Neural cell (in vitro differentiated cells): ENCODE data around the gene ABCA1. TPM values are rescaled to one million over a fixed set of nuclear protein-coding genes. Genes with fewer than 3 reads are reported as not detected.

Experiments used
- H2AFZ ChIP-seq: fragments of 200-600, 300-800 bp; sonication (generic), shearing (Covaris generic); 2 replicates; pipeline ENCODE4 v1.6.0; 2014; ENCODE audit warnings: low read depth, mild to moderate bottlenecking, antibody characterized with exemption, low read length, moderate library complexity
- H3F3A ChIP-seq: fragments of 200-600 bp; shearing (Covaris generic); 2 replicates; pipeline ENCODE4 v1.6.1; 2016; ENCODE audit warnings: mild to moderate bottlenecking, moderate library complexity, mixed read lengths, antibody characterized with exemption, low read length; ENCODE audit not compliant: insufficient read depth, poor library complexity, severe bottlenecking
- H3K27ac ChIP-seq: fragments of 200-600, 300-800 bp; sonication (generic), shearing (Covaris generic); 2 replicates; pipeline ENCODE4 v1.5.1; 2014; ENCODE audit warnings: mild to moderate bottlenecking, low read length, moderate library complexity
- H3K27me3 ChIP-seq: fragments of 300-800, 200-600 bp; sonication (generic), shearing (Covaris generic); 2 replicates; pipeline ENCODE4 v1.6.0; 2014; ENCODE audit warnings: mild to moderate bottlenecking, low read depth, low read length, moderate library complexity; ENCODE audit not compliant: insufficient read depth
- H3K36me3 ChIP-seq: fragments of 300-800, 200-600 bp; sonication (generic), shearing (Covaris generic); 2 replicates; pipeline ENCODE4 v1.5.1; 2014; ENCODE audit warnings: mild to moderate bottlenecking, antibody characterized with exemption, low read length, moderate library complexity; ENCODE audit not compliant: insufficient read depth
- H3K4me2 ChIP-seq: fragments of 300-800, 200-600 bp; sonication (generic), shearing (Covaris generic); 2 replicates; pipeline ENCODE4 v1.6.0; 2014; ENCODE audit warnings: mild to moderate bottlenecking, low read length
- H3K4me3 ChIP-seq: fragments of 300-800, 200-600 bp; sonication (generic), shearing (Covaris generic); 2 replicates; pipeline ENCODE4 v1.5.1; 2014; ENCODE audit warnings: mild to moderate bottlenecking, low read length, moderate library complexity
- H3K79me2 ChIP-seq: fragments of 200-600 bp; shearing (Covaris generic); replicated peaks from 2 replicates; pipeline ENCODE4 v1.6.0; 2014; ENCODE audit warnings: mild to moderate bottlenecking, low read length, moderate library complexity; ENCODE audit not compliant: insufficient read depth
- H3K9ac ChIP-seq: fragments of 300-800, 200-600 bp; sonication (generic), shearing (Covaris generic); 2 replicates; pipeline ENCODE4 v1.6.1; 2016; ENCODE audit warnings: mild to moderate bottlenecking, low read length, mixed read lengths
- H3K9me2 ChIP-seq: fragments of 200-600 bp; shearing (Covaris generic); 2 replicates; pipeline ENCODE4 v1.6.1; 2016; ENCODE audit warnings: mild to moderate bottlenecking, low read length, mixed read lengths; ENCODE audit not compliant: insufficient read depth
- H3K9me3 ChIP-seq: fragments of 200-600, 300-800 bp; sonication (generic), shearing (Covaris generic); 2 replicates; pipeline ENCODE4 v1.6.1; 2016; ENCODE audit warnings: mild to moderate bottlenecking, mixed run types, low read length, moderate library complexity, mixed read lengths
- H4K20me1 ChIP-seq: fragments of 200-600 bp; shearing (Covaris generic); 2 replicates; pipeline ENCODE4 v1.6.1; 2016; ENCODE audit warnings: mild to moderate bottlenecking, mixed run types; ENCODE audit not compliant: insufficient read depth
- CTCF ChIP-seq: fragments of 450-650 bp; IDR thresholded peaks from 2 replicates; pipeline ENCODE4 v1.5.1; 2014; ENCODE audit warnings: antibody characterized with exemption, mild to moderate bottlenecking, moderate library complexity; ENCODE audit not compliant: poor library complexity, severe bottlenecking
- EP300 ChIP-seq: fragments of 450-650 bp; conservative IDR thresholded peaks from 2 replicates; pipeline ENCODE4 v1.6.1; 2014; ENCODE audit warnings: antibody characterized with exemption, mild to moderate bottlenecking, moderate library complexity; ENCODE audit not compliant: poor library complexity, severe bottlenecking
- EZH2 ChIP-seq: fragments of 200-600, 300-800 bp; shearing (Covaris generic), sonication (generic); IDR thresholded peaks from 2 replicates; pipeline ENCODE4 v1.6.1; 2014; ENCODE audit warnings: antibody characterized with exemption, low read length, borderline replicate concordance, mild to moderate bottlenecking; ENCODE audit not compliant: insufficient read depth, poor library complexity, severe bottlenecking
- MXI1 ChIP-seq: fragments of 450-650 bp; conservative IDR thresholded peaks from 2 replicates; pipeline ENCODE4 v1.6.1; 2014; ENCODE audit warnings: antibody characterized with exemption, mild to moderate bottlenecking; ENCODE audit not compliant: poor library complexity, severe bottlenecking
- POLR2AphosphoS5 ChIP-seq: IDR thresholded peaks from 2 replicates; pipeline ENCODE4 v1.6.1; 2012
- RAD21 ChIP-seq: fragments of 450-650 bp; conservative IDR thresholded peaks from 2 replicates; pipeline ENCODE4 v1.6.1; 2014; ENCODE audit warnings: antibody characterized with exemption, mild to moderate bottlenecking, moderate library complexity
- REST ChIP-seq: IDR thresholded peaks from 2 replicates; pipeline ENCODE4 v1.6.1; 2012; ENCODE audit warnings: borderline replicate concordance
- SMC3 ChIP-seq: fragments of 450-650 bp; conservative IDR thresholded peaks from 2 replicates; pipeline ENCODE4 v1.6.1; 2014; ENCODE audit warnings: antibody characterized with exemption, mild to moderate bottlenecking, moderate library complexity; ENCODE audit not compliant: poor library complexity
- TAF1 ChIP-seq: IDR thresholded peaks from 2 replicates; pipeline ENCODE4 v1.6.1; 2012; ENCODE audit warnings: low read depth
- polyA plus RNA-seq: library from polyadenylated mRNA; depleted of rRNA; stranded (reverse); fragments of >200 nt; gene quantifications from 2 replicates; pipeline ENCODE4 v1.2.3, GENCODE V29; 2014

The ABCA1 gene
- polyA plus RNA-seq, 1 donor from 2014 or later: 5.2 TPM

- Histone ChIP-seq H3K79me2 (no peaks in the 10 kb centered on the region), H2AFZ (no peak overlapping the region), H3K9ac (no peak overlapping the region), H3K9me2 (no peaks in the 10 kb centered on the region), H3F3A (no peaks in the 10 kb centered on the region), H3K36me3 (no peaks in the 10 kb centered on the region), H3K27me3 (no peaks in the 10 kb centered on the region), H3K4me2 (no peak overlapping the region), H4K20me1 (no peaks in the 10 kb centered on the region), H3K4me3 (no peak overlapping the region), H3K27ac (no peak overlapping the region), H3K9me3 (no peaks in the 10 kb centered on the region)
- TF ChIP-seq TAF1 (no peak), RAD21 (no peak), EZH2 (no peak), CTCF (no peak), MXI1 (no peak), REST (no peak), POLR2AphosphoS5 (no peak), EP300 (no peak), SMC3 (no peak)
These were observed 54.5 kb downstream of the ABCA1 start for GRCh38 chr9:104873489-104873850.

GRCh38 chr9:104872656-104873488, 55.1 kb downstream of the ABCA1 start:
- Histone ChIP-seq H3K9ac (no peak overlapping the region), H3K4me3 (no peak overlapping the region), H3K27ac (no peak overlapping the region), H3F3A (no peaks in the 10 kb centered on the region), H3K79me2 (no peaks in the 10 kb centered on the region), H3K4me2 (no peak overlapping the region), H3K9me3 (no peaks in the 10 kb centered on the region), H3K36me3 (no peaks in the 10 kb centered on the region), H3K27me3 (no peaks in the 10 kb centered on the region), H3K9me2 (no peaks in the 10 kb centered on the region), H2AFZ (no peak overlapping the region), H4K20me1 (no peaks in the 10 kb centered on the region)
- TF ChIP-seq REST (no peak), CTCF (no peak), EP300 (no peak), MXI1 (no peak), SMC3 (no peak), POLR2AphosphoS5 (no peak), EZH2 (no peak), RAD21 (no peak), TAF1 (no peak)
